Mucosa of rectum (tissue), 2 donors: ENCODE data around the gene OR9A2.

ENCODE experiments used
- H3K27ac ChIP-seq, 2 donors: one replicate each; pipeline ENCODE4 v1.7.0; 2013; ENCODE audit warnings: inconsistent platforms in 2 of 2, low read depth in 2 of 2, low read length in 2 of 2
- H3K27me3 ChIP-seq, 2 donors: one replicate each; pipeline ENCODE4 v1.7.0; 2013; ENCODE audit warnings: low read length in 2 of 2; ENCODE audit not compliant: control insufficient read depth in 2 of 2, insufficient read depth in 2 of 2
- H3K36me3 ChIP-seq, 2 donors: one replicate each; pipeline ENCODE4 v1.7.0; 2013; ENCODE audit warnings: low read length in 2 of 2; ENCODE audit not compliant: control insufficient read depth in 2 of 2, insufficient read depth in 2 of 2
- H3K4me1 ChIP-seq, 2 donors: one replicate each; pipeline ENCODE4 v1.7.0; 2013; ENCODE audit warnings: low read length in 2 of 2, mild to moderate bottlenecking in 1 of 2; ENCODE audit not compliant: control insufficient read depth in 2 of 2, insufficient read depth in 2 of 2
- H3K4me3 ChIP-seq, 2 donors: one replicate each; pipeline ENCODE4 v1.7.0; 2013; ENCODE audit warnings: low read length in 2 of 2
- H3K9ac ChIP-seq, 2 donors: one replicate each; pipeline ENCODE4 v1.7.0; 2013; ENCODE audit warnings: low read length in 2 of 2, low read depth in 1 of 2, mild to moderate bottlenecking in 1 of 2
- H3K9me3 ChIP-seq, 2 donors: one replicate each; pipeline ENCODE4 v1.7.0; 2013; ENCODE audit warnings: low read length in 2 of 2; ENCODE audit not compliant: control insufficient read depth in 2 of 2
- donor health status: healthy.
- donor health status: Normal muscosa, but diverticular disease.

The OR9A2 gene

GRCh38 chr7:143049362-143049761, 22.4 kb upstream of the OR9A2 start:
- H3K36me3 ChIP-seq = no peaks in the 10 kb centered on the region
- H3K4me3 ChIP-seq = no peak overlapping the region
- H3K27me3 ChIP-seq = no peaks in the 10 kb centered on the region
- no peaks in the 10 kb centered on the region for H3K4me1 ChIP-seq
- H3K27ac ChIP-seq = peak overlapping the region in 1 of 2 donors; percentile 4
- H3K9me3 ChIP-seq = no peaks in the 10 kb centered on the region
- H3K9ac ChIP-seq = no peak overlapping the region

- Histone ChIP-seq H3K4me3 (no peak overlapping the region), H3K27me3 (no peaks in the 10 kb centered on the region), H3K9me3 (no peaks in the 10 kb centered on the region), H3K36me3 (no peaks in the 10 kb centered on the region), H3K4me1 (no peaks in the 10 kb centered on the region), H3K9ac (no peak overlapping the region), H3K27ac (no peak overlapping the region)
Observed at GRCh38 chr7:143048827-143049226, 21.9 kb upstream of the OR9A2 start.

GRCh38 chr7:143047326-143047725, 20.4 kb upstream of the OR9A2 start:
- no peaks in the 10 kb centered on the region for H3K9me3 ChIP-seq
- H3K27ac ChIP-seq = no peak overlapping the region
- no peak overlapping the region for H3K9ac ChIP-seq
- no peaks in the 10 kb centered on the region for H3K27me3 ChIP-seq
- no peak overlapping the region for H3K4me3 ChIP-seq
- H3K4me1 ChIP-seq = no peaks in the 10 kb centered on the region
- no peaks in the 10 kb centered on the region for H3K36me3 ChIP-seq

GRCh38 chr7:143046426-143046851, 19.5 kb upstream of the OR9A2 start:
- no peaks in the 10 kb centered on the region for H3K4me1 ChIP-seq
- no peak overlapping the region for H3K27ac ChIP-seq
- H3K27me3 ChIP-seq = no peaks in the 10 kb centered on the region
- H3K9ac ChIP-seq = no peak overlapping the region
- no peak overlapping the region for H3K4me3 ChIP-seq
- no peaks in the 10 kb centered on the region for H3K9me3 ChIP-seq
- no peaks in the 10 kb centered on the region for H3K36me3 ChIP-seq

DNA sequence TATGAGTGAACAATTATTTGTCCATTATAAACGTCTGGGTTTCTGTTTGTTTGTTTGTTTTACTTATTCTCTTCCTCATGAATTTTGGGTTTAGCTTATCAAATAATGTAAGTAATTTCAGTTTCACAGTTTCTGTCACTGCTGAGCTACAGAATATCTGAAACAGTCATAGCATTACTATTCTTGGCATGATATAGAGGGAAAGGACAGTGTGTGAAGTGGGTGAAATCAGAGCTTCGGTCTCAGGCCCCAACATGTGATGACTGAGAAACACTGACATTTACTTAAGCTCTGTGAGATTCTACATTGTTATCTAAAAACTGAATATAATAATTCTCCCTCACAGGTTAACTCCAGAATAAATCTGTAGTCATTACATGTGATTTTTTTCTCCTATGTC, 16.5 kb upstream of the OR9A2 start:
- Histone ChIP-seq H3K4me3 (no peak overlapping the region), H3K9ac (no peak overlapping the region), H3K27me3 (no peaks in the 10 kb centered on the region), H3K9me3 (no peaks in the 10 kb centered on the region), H3K36me3 (no peaks in the 10 kb centered on the region), H3K4me1 (no peaks in the 10 kb centered on the region), H3K27ac (no peak overlapping the region)

DNA sequence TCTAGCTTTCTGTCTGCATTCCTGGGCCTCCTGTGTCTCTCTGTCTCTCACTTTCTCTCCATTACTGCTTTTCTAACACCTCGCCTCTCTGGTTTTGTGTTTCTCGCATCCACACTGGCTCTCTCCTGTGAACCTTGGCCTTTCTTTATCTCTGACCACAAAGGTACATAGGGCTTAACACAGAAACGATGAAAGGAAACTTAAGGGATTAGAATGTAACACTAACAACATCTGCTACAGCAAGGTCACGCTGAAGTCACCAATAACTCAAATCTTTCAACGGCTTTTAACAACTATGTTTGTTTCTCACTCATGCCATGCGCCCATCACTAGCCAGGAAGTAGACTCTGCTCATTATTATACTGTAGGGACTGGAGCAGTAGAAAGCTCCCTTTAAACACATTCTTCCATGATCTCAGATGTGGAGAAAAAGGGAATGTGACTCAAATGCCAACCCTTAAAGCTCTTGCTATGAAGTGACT, 15.9 kb upstream of the OR9A2 start:
- H3K27me3 ChIP-seq = no peaks in the 10 kb centered on the region
- no peak overlapping the region for H3K4me3 ChIP-seq
- no peak overlapping the region for H3K9ac ChIP-seq
- no peaks in the 10 kb centered on the region for H3K36me3 ChIP-seq
- H3K9me3 ChIP-seq = no peaks in the 10 kb centered on the region
- H3K4me1 ChIP-seq = no peaks in the 10 kb centered on the region
- no peak overlapping the region for H3K27ac ChIP-seq

GRCh38 chr7:143042159-143042789, 15.3 kb upstream of the OR9A2 start:
- H3K36me3 ChIP-seq = no peaks in the 10 kb centered on the region
- no peaks in the 10 kb centered on the region for H3K9me3 ChIP-seq
- H3K9ac ChIP-seq = no peak overlapping the region
- no peaks in the 10 kb centered on the region for H3K4me1 ChIP-seq
- no peak overlapping the region for H3K4me3 ChIP-seq
- no peaks in the 10 kb centered on the region for H3K27me3 ChIP-seq
- no peak overlapping the region for H3K27ac ChIP-seq

DNA sequence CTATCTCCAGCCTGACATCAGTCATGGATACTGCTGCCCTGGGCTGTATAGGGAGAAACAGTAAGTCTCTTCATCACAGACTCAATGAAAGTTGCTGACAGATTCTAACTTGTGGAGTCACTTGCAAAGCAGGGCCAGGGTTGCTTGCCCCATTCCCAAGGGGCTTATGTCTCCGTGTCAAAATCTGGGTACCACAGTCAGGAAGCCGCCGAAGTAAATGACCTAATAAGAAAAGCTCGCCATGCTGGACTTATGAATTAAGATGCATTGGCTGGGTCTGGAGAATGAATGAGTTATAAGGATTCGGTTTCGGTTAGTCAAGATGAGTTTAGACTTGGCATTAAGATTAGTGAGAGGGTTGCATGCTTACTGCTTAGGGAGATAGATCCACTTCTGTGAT, 14.4 kb upstream of the OR9A2 start:
- no peak overlapping the region for H3K27ac ChIP-seq
- no peak overlapping the region for H3K9ac ChIP-seq
- H3K4me1 ChIP-seq = no peaks in the 10 kb centered on the region
- H3K4me3 ChIP-seq = no peak overlapping the region
- H3K36me3 ChIP-seq = no peaks in the 10 kb centered on the region
- H3K27me3 ChIP-seq = no peaks in the 10 kb centered on the region
- H3K9me3 ChIP-seq = no peaks in the 10 kb centered on the region

DNA sequence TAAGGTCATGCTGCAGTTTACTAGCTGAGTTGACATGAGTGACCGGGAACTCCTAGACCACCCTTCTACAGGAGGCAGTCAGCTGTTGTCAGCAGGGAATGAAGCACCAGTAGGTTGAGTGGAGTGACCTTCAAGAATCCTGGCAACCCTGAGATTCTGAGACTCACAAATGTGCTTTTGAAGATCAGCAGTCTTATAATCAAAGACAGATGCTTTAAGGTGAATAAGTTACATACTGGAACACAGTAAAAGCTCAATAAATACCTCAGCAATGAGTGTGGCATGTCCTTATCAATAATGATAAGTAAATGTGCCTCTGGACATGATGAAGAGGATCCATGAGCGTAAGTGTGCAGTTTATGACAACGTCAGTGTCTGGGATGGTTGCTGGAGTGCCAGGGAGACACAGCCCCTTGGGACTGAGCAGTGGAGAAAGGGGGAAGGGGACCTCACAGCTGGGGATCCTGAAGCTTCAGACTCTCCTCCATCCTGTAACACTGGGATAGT, 13.3 kb upstream of the OR9A2 start:
- no peaks in the 10 kb centered on the region for H3K9me3 ChIP-seq
- H3K27ac ChIP-seq = no peak overlapping the region

DNA sequence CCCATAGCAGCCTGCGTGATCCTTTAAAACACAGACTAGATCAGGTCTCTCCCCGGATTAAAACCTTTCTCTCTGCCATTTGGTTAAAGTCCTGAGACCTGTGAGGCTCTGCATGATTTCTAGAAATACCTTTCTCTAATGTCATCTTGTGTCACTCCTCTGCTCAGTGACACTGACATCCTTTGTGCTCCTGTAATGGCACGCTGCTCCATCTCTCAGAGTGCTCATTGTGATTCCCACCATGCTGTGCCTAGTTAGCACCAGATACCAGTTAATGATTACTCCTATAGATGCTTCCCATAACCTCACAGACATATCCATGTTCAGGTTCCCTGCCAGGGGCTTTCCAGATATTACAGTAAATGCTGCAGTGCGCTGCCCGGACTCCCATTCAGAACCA, 11.7 kb upstream of the OR9A2 start:
- Histone ChIP-seq H3K4me3 (no peak overlapping the region), H3K4me1 (no peaks in the 10 kb centered on the region)

More for the DNA sequence above, 13.3 kb upstream of the OR9A2 start:
- Histone ChIP-seq H3K36me3 (no peaks in the 10 kb centered on the region), H3K4me3 (no peak overlapping the region), H3K4me1 (no peaks in the 10 kb centered on the region), H3K27me3 (no peaks in the 10 kb centered on the region), H3K9ac (no peak overlapping the region)

More for the DNA sequence above, 11.7 kb upstream of the OR9A2 start:
- Histone ChIP-seq H3K9me3 (no peaks in the 10 kb centered on the region), H3K9ac (no peak overlapping the region), H3K36me3 (no peaks in the 10 kb centered on the region), H3K27ac (no peak overlapping the region), H3K27me3 (no peaks in the 10 kb centered on the region)
